ENCODE results near the gene GPR150.

DNA sequence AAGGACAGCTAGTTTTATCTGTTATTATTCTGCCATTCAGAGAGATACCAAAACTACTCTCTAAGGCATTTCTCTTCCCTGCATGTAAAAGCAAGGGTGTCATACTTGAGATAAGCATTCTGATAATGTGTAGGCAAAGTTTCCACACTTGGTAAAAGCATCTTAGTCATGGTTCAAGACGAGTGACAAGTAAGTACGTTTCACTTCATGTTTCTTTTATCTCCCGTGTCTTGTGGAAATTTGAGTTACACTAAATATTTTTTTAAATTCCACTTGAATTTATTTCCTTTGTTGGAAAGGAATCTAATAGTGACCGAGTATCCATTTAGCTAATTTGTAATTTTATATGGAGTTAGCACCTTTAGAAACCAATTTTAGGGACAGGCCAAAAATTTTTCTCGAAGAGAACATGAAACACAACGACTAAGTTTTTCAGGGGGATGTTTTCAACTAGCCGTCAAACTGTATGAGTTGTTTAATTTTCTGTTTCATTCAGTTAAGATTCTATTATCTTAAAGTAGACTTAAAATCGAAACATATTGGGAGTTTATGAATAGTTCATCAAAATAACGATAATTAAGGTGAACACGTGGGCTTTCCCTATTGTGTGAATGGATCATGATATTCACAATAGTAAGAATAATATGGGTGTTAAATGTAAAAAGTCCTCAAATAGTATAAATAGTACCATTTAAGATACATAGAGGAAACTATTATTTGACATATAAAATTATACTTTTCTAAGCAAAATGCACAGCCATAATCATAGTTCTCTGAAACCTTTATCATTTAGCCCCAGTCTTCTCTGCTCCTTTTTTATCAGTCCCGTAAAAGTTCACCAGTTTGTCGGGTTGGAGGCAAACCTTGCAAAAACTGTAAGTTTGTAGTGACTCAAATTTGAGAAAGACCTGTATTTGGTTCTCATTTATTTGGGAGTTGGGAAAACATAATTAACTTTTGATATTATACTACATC lies 28.3 kb downstream of the GPR150 start:
- TF ChIP-seq, protein P1, sequence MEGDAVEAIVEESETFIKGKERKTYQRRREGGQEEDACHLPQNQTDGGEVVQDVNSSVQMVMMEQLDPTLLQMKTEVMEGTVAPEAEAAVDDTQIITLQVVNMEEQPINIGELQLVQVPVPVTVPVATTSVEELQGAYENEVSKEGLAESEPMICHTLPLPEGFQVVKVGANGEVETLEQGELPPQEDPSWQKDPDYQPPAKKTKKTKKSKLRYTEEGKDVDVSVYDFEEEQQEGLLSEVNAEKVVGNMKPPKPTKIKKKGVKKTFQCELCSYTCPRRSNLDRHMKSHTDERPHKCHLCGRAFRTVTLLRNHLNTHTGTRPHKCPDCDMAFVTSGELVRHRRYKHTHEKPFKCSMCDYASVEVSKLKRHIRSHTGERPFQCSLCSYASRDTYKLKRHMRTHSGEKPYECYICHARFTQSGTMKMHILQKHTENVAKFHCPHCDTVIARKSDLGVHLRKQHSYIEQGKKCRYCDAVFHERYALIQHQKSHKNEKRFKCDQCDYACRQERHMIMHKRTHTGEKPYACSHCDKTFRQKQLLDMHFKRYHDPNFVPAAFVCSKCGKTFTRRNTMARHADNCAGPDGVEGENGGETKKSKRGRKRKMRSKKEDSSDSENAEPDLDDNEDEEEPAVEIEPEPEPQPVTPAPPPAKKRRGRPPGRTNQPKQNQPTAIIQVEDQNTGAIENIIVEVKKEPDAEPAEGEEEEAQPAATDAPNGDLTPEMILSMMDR (IDR thresholded peaks at IDR 0.05) = no peak
- TF ChIP-seq POLR2A (IDR thresholded peaks at IDR 0.05) = no peak

Measured in prostate gland (tissue), 2 donors.